Breast epithelium (tissue), 4 donors: ENCODE results near the gene FAM83F. TPM values are rescaled to one million over a fixed set of nuclear protein-coding genes. Genes with fewer than 3 reads are reported as not detected.

Source experiments
- DNase-seq, 2 donors: peaks; one replicate each; pipeline ENCODE4 v3.0.0-alpha.2; 2019; ENCODE audit warnings: low spot score in 2 of 2
- H3K27ac ChIP-seq, 2 donors: fragments of 200-600 bp; sonication (generic) in 1 of 2; one replicate each; pipeline ENCODE4 v1.5.1; 2016 to 2019; ENCODE audit warnings: mild to moderate bottlenecking in 1 of 2
- H3K27me3 ChIP-seq, 2 donors: fragments of 200-600 bp; sonication (generic) in 1 of 2; one replicate each; pipeline versions ENCODE4 v1.5.1 to v1.6.0; 2017 to 2019; ENCODE audit warnings: control low read depth in 1 of 2, mild to moderate bottlenecking in 1 of 2
- H3K36me3 ChIP-seq: fragments of 200-600 bp; one replicate; pipeline ENCODE4 v1.5.1; 2019
- H3K4me1 ChIP-seq, 2 donors: fragments of 200-600 bp; sonication (generic); one replicate each; pipeline ENCODE4 v1.5.1; 2016 to 2019; ENCODE audit warnings: control low read depth in 1 of 2
- H3K4me3 ChIP-seq, 3 donors: fragments of 200-600 bp; sonication (generic); 1 replicate in 2 of 3; 2 replicates in 1 of 3; pipeline ENCODE4 v1.5.1; 2016 to 2019; ENCODE audit warnings: mild to moderate bottlenecking in 3 of 3, moderate library complexity in 2 of 3
- H3K9me3 ChIP-seq, 2 donors: fragments of 200-600 bp; sonication (generic) in 1 of 2; one replicate each; pipeline ENCODE4 v1.5.1; 2016 to 2019; ENCODE audit warnings: control low read depth in 1 of 2
- POLR2A ChIP-seq: fragments of 450-650 bp; IDR thresholded peaks from one replicate; pipeline ENCODE4 v1.6.1; 2016; ENCODE audit warnings: antibody characterized with exemption, mild to moderate bottlenecking, moderate library complexity
- POLR2AphosphoS5 ChIP-seq, 3 donors: sonication (generic); formaldehyde crosslinking; IDR thresholded peaks; one replicate each; pipeline ENCODE4 v1.6.1; 2017; ENCODE audit warnings: antibody characterized with exemption in 3 of 3
- intact Hi-C: fragments of 100-400 bp; cut with DNase I; formaldehyde crosslinking; loops from one replicate; pipeline ENCODE4 v1.15.1; 2023; ENCODE audit warnings: low total_unique reads
- total RNA-seq, 3 donors: library from RNA; depleted of rRNA; stranded (reverse); fragments of >200 nt; gene quantifications; one replicate each; pipeline ENCODE4 v1.1.0, GENCODE V29; 2016
- TF ChIP-seq, protein P1 (sequence below), 3 donors: fragments of 450-650 bp; IDR thresholded peaks; one replicate each; pipeline ENCODE4 v1.5.1; 2016 to 2017; ENCODE audit warnings: antibody characterized with exemption in 3 of 3, mild to moderate bottlenecking in 3 of 3, moderate library complexity in 3 of 3

FAM83F gene
- total RNA-seq, 3 donors from 2014 or later = 4.5 to 15.5 (median 7.5) TPM

DNA sequence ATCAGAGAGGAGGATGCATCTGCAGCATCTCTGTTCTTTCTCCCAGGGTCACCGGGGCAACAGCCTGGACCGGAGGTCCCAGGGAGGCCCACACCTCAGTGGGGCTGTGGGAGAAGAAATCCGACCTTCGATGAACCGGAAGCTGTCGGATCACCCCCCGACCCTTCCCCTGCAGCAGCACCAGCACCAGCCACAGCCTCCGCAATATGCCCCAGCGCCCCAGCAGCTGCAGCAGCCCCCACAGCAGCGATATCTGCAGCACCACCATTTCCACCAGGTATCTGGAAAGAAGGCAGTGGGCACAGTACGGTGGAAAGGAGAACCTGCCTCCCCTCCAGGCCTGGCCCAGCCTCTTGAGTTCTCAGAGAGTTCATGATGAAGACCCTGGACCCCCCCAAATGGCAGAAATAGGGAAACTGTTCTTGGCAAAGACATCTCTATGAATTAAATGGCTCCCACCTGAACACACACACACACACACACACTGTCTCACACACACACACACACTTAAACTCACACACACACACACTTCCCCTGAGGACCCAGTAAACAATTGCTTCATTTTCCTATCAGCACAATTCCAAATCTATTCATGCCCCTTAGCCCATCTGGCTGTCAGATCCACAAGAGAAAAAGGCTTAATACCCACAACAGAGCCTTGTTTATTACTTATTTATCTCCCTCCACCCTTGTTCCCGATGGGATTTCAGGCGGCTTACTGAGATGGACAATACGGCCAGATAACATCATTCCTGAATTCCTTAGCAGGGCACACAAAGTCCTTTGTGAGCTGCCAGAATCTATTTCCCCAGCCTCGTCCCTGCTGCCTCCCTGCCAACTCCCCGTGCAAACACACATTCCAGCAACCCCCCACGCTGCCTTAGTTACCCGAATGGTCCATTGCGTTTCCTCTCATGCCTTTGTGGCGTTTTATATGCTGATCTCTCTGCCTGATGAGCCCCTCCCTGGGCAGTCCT lies 26.5 kb upstream of the FAM83F start:
- TF ChIP-seq, protein P1, sequence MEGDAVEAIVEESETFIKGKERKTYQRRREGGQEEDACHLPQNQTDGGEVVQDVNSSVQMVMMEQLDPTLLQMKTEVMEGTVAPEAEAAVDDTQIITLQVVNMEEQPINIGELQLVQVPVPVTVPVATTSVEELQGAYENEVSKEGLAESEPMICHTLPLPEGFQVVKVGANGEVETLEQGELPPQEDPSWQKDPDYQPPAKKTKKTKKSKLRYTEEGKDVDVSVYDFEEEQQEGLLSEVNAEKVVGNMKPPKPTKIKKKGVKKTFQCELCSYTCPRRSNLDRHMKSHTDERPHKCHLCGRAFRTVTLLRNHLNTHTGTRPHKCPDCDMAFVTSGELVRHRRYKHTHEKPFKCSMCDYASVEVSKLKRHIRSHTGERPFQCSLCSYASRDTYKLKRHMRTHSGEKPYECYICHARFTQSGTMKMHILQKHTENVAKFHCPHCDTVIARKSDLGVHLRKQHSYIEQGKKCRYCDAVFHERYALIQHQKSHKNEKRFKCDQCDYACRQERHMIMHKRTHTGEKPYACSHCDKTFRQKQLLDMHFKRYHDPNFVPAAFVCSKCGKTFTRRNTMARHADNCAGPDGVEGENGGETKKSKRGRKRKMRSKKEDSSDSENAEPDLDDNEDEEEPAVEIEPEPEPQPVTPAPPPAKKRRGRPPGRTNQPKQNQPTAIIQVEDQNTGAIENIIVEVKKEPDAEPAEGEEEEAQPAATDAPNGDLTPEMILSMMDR (IDR thresholded peaks at IDR 0.05) = no peak
- no peak for TF ChIP-seq POLR2A
- peak in 1 of 3 donors; percentile 18 for TF ChIP-seq POLR2AphosphoS5 (IDR thresholded peaks at IDR 0.05)
- no peak overlapping the region for H3K4me3 ChIP-seq
- DNase-seq = peak; percentile 66
- no peaks in the 10 kb centered on the region for H3K9me3 ChIP-seq
- peak overlapping the region; percentile 73 for H3K27ac ChIP-seq
- no peaks in the 10 kb centered on the region for H3K36me3 ChIP-seq
- H3K27me3 ChIP-seq = no peaks in the 10 kb centered on the region
- intact Hi-C loops = no loop called here
- peaks cover 0 to 11% of the 10 kb centered on the region in 2 donors for H3K4me1 ChIP-seq

DNA sequence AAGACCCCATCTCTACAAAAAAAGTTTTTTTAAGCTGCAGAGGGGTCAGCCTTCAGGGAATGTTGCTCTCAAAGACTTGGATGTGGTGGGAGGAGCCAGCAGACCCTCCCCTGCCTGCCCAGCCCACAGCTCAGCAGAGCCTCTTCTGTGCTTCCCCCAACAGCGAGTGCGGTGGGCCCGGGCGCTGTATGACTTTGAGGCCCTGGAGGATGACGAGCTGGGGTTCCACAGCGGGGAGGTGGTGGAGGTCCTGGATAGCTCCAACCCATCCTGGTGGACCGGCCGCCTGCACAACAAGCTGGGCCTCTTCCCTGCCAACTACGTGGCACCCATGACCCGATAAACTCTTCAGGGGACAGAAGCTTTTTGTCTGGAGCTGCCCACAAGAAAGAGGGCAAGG lies 24.0 kb upstream of the FAM83F start:
- peaks cover 0 to 11% of the 10 kb centered on the region in 2 donors for H3K4me1 ChIP-seq
- no peaks in the 10 kb centered on the region for H3K36me3 ChIP-seq
- no peak for DNase-seq
- H3K4me3 ChIP-seq = no peak overlapping the region
- no peaks in the 10 kb centered on the region for H3K9me3 ChIP-seq
- no peaks in the 10 kb centered on the region for H3K27me3 ChIP-seq
- H3K27ac ChIP-seq = no peak overlapping the region
- TF ChIP-seq, protein P1 (IDR thresholded peaks at IDR 0.05) = no peak
- TF ChIP-seq POLR2A (no peak), POLR2AphosphoS5 (IDR thresholded peaks at IDR 0.05) (no peak)
- intact Hi-C loops = no loop called here

DNA sequence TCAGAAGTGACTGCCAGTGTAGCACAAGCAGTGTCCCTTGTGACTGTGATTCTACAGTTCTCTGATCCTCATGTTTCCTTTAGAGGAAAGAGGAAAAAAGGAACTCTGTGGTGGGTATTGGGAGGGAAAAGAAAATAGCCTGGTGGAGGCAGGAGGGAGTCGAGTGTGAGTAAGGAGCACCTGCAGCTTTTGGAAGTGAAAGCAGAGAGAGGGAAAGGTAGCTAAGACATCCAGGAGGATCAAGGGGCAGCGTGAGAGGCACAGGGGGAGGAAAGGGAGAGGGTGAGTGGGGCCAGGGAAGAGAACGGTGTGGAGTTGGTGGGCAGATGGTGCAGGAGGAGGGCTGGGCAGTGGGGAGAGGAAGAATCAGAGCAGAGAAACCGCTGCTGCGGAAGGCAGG lies 22.1 kb upstream of the FAM83F start:
- Histone ChIP-seq H3K27ac (no peak overlapping the region), H3K4me3 (no peak overlapping the region), H3K9me3 (no peaks in the 10 kb centered on the region), H3K27me3 (no peaks in the 10 kb centered on the region), H3K36me3 (no peaks in the 10 kb centered on the region), H3K4me1 (no peaks in the 10 kb centered on the region)
- intact Hi-C loops = no loop called here
- DNase-seq = no peak
- TF ChIP-seq, protein P1 (IDR thresholded peaks at IDR 0.05) = no peak
- TF ChIP-seq POLR2A = no peak
- no peak for TF ChIP-seq POLR2AphosphoS5 (IDR thresholded peaks at IDR 0.05)

DNA sequence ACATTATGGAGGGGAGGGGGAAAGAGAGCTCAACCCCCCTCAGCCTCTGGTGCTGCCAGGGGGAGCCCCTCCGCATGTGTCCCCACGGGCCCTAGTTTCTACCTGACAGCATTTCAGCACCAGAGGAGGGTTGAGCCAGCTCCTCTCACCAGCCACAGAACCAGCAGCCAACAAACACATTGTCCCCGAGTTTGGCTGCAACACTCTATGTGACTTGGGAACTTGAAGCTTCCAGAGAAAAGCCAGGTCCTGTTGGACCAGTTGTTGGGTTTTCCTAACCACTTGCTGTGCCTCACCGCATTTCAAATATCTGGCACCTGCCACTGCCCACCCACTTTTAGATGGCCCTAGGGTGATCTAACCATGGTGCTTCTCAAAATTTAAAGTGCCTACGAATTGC lies 21.1 kb upstream of the FAM83F start:
- Histone ChIP-seq H3K36me3 (no peaks in the 10 kb centered on the region), H3K27me3 (no peaks in the 10 kb centered on the region), H3K9me3 (no peaks in the 10 kb centered on the region), H3K27ac (peak overlapping the region in 1 of 2 donors; percentile 45), H3K4me3 (no peak overlapping the region), H3K4me1 (no peaks in the 10 kb centered on the region)
- TF ChIP-seq POLR2AphosphoS5 (IDR thresholded peaks at IDR 0.05) = no peak
- TF ChIP-seq POLR2A = no peak
- TF ChIP-seq, protein P1 (IDR thresholded peaks at IDR 0.05) = no peak
- intact Hi-C loops = no loop called here
- DNase-seq = peak in 1 of 2 donors; percentile 74

DNA sequence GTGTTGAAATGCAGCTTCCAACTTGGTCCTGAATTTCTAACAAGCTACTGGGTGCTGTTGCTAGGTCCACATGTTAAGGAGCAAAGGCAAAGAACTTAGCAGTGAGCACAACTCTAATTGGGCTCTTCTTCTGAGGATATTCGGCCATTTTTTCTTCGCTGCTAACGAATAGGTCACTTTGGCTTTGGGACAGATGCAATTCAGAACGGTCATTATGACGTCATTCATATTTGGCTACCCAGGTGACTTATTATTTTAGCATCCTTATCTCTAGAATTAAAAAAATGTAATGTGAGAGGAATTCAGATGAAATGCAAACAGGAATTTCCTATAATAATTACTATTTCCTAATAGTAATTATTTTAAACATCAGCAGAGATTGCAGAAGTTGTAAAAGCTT lies 20.7 kb upstream of the FAM83F start:
- H3K27me3 ChIP-seq = no peaks in the 10 kb centered on the region
- no peaks in the 10 kb centered on the region for H3K36me3 ChIP-seq
- intact Hi-C loops = no loop called here
- TF ChIP-seq POLR2AphosphoS5 (IDR thresholded peaks at IDR 0.05) (no peak), POLR2A (no peak)
- TF ChIP-seq, protein P1 (IDR thresholded peaks at IDR 0.05) = no peak
- no peaks in the 10 kb centered on the region for H3K4me1 ChIP-seq
- no peaks in the 10 kb centered on the region for H3K9me3 ChIP-seq
- H3K27ac ChIP-seq = peak overlapping the region in 1 of 2 donors; percentile 45
- no peak for DNase-seq
- H3K4me3 ChIP-seq = no peak overlapping the region
